Right lobe of liver (tissue), 6 donors: Measurements from ENCODE around the gene HERPUD1. TPM values are rescaled to one million over a fixed set of nuclear protein-coding genes. Genes with fewer than 3 reads are reported as not detected.

ENCODE experiments used
- ATAC-seq, 4 donors: fragments of 200-7000 bp; cut with Tn5 transposase; one replicate each; pipeline ENCODE4 v1.9.1; 2020; ENCODE audit warnings: mild to moderate bottlenecking in 4 of 4, moderate library complexity in 4 of 4
- DNase-seq, 3 donors: peaks; one replicate each; pipeline ENCODE4 v3.0.0-alpha.2; 2020
- H3K27ac ChIP-seq, 3 donors: fragments of 200-600 bp; one replicate each; pipeline ENCODE4 v1.8.0; 2022
- H3K27me3 ChIP-seq, 2 donors: fragments of 200-600 bp; one replicate each; pipeline ENCODE4 v1.8.0; 2022
- H3K36me3 ChIP-seq, 4 donors: fragments of 200-600 bp; sonication (generic) in 1 of 4; one replicate each; pipeline versions ENCODE4 v1.5.1 to v1.8.0; 2017 to 2022; ENCODE audit warnings: control low read depth in 1 of 4
- H3K4me1 ChIP-seq, 4 donors: fragments of 200-600 bp; sonication (generic) in 1 of 4; one replicate each; pipeline versions ENCODE4 v1.5.1 to v1.8.0; 2017 to 2022; ENCODE audit warnings: control low read depth in 1 of 4
- H3K4me3 ChIP-seq, 3 donors: fragments of 200-600 bp; one replicate each; pipeline ENCODE4 v1.8.0; 2022
- H3K9me3 ChIP-seq, 4 donors: fragments of 200-600 bp; sonication (generic) in 1 of 4; one replicate each; pipeline versions ENCODE4 v1.5.1 to v1.8.0; 2017 to 2022; ENCODE audit warnings: control low read depth in 1 of 4
- POLR2A ChIP-seq: fragments of 450-650 bp; IDR thresholded peaks from one replicate; pipeline ENCODE4 v1.6.1; 2017; ENCODE audit warnings: antibody characterized with exemption, mild to moderate bottlenecking
- whole genome bisulfite sequencing: methylation state at CpG from one replicate; pipeline ENCODE4 v1.1.6; 2018; ENCODE audit warnings: low coverage, low lambda C conversion rate; ENCODE audit not compliant: insufficient coverage; ENCODE audit errors: missing lambda C conversion rate; 5-methylcytosine and 5-hydroxymethylcytosine counted together
- intact Hi-C, 2 donors: fragments of 100-400 bp; cut with DNase I; formaldehyde crosslinking; loops; one replicate each; pipeline versions ENCODE4 v1.11.2 to v1.14.1; 2022
- total RNA-seq, 6 experiments: library from RNA; depleted of rRNA in 2 of 6; stranded (reverse); fragments of >200 nt in 2 of 6; fragmentation: NEBNext Ultra II Directional in 3 of 6; extraction: Animal tissue kit (Norgen Biotek cat#: 25700) in 3 of 6; gene quantifications; one replicate each; pipeline versions ENCODE4 v1.1.0 to v1.2.4, GENCODE V29; 2016 to 2023
- TF ChIP-seq, protein P1 (sequence below), 4 donors: fragments of 200-600 bp in 3 of 4; fragments of 450-650 bp in 1 of 4; IDR thresholded peaks; one replicate each; pipeline versions ENCODE4 v1.5.1 to v1.8.0; 2016 to 2022; ENCODE audit warnings: antibody characterized with exemption in 4 of 4, mild to moderate bottlenecking in 2 of 4
- donor health status: DM: no; HTN: yes; CAD: no.
- donor health status: DM: no; HTN: no; CAD: no.
- donor health status: DM: no; HTN: no; CAD: no.
- donor health status: DM: no; HTN: yes; CAD: no.
- donor health status: DM: no; HTN: yes; CAD: no.

The HERPUD1 gene
- total RNA-seq, 6 experiments from 2014 or later: 103 to 185 (median 133) TPM

DNA sequence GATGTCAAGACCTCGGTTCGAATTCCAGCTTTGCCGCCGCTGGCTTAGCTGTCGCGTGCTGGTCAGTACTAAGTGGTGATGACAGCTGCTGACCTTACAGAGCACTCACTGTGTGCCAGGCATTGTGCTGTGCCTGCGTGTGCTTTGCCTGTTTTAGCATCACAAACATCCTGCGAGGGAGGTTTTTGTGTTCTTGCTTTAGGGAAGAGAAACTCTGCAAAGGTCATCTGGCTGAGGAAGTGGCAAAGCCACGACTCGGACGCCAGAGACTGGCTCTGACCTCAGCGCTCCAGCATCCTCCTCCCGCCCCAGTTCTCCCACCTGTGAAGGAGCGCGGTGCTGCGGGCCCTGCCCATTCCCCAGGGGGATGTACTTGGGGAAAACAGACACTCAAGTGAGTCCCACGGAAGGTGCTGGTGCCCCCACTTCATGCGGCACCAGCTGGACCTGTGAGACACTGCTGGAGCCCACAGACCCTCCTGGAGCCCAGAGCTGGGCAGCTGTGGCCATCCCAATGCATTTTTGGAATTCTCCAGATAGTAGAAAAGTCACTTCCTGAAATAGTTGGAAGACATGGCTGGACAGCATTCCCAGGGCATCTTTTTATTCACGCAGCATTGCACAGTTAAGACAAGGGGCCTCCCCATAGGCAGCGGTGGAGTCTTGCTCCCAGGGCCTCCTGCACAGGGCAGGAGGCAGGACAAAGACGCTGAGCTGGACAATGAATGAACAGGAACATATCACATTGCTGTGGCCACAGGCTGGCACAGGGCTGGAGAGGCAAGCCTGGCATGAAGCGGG lies 20.0 kb upstream of the HERPUD1 start:
- no peaks in the 10 kb centered on the region for H3K36me3 ChIP-seq
- DNase-seq (peak in 2 of 3 donors; percentile 56 to 65), ATAC-seq (peak; percentile 57 to 69 (median 65))
- H3K27me3 ChIP-seq: no peaks in the 10 kb centered on the region
- no peak overlapping the region for H3K27ac ChIP-seq
- no peaks in the 10 kb centered on the region for H3K9me3 ChIP-seq
- no peak for TF ChIP-seq POLR2A
- TF ChIP-seq, protein P1, sequence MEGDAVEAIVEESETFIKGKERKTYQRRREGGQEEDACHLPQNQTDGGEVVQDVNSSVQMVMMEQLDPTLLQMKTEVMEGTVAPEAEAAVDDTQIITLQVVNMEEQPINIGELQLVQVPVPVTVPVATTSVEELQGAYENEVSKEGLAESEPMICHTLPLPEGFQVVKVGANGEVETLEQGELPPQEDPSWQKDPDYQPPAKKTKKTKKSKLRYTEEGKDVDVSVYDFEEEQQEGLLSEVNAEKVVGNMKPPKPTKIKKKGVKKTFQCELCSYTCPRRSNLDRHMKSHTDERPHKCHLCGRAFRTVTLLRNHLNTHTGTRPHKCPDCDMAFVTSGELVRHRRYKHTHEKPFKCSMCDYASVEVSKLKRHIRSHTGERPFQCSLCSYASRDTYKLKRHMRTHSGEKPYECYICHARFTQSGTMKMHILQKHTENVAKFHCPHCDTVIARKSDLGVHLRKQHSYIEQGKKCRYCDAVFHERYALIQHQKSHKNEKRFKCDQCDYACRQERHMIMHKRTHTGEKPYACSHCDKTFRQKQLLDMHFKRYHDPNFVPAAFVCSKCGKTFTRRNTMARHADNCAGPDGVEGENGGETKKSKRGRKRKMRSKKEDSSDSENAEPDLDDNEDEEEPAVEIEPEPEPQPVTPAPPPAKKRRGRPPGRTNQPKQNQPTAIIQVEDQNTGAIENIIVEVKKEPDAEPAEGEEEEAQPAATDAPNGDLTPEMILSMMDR (IDR thresholded peaks at IDR 0.05): no peak
- H3K4me1 ChIP-seq: peaks cover 0 to 4% (median 0%) of the 10 kb centered on the region in 4 donors
- intact Hi-C loops: no loop called here
- no peak overlapping the region for H3K4me3 ChIP-seq
- WGBS: 54% methylated on average over 12 of the region's 22 CpGs

DNA sequence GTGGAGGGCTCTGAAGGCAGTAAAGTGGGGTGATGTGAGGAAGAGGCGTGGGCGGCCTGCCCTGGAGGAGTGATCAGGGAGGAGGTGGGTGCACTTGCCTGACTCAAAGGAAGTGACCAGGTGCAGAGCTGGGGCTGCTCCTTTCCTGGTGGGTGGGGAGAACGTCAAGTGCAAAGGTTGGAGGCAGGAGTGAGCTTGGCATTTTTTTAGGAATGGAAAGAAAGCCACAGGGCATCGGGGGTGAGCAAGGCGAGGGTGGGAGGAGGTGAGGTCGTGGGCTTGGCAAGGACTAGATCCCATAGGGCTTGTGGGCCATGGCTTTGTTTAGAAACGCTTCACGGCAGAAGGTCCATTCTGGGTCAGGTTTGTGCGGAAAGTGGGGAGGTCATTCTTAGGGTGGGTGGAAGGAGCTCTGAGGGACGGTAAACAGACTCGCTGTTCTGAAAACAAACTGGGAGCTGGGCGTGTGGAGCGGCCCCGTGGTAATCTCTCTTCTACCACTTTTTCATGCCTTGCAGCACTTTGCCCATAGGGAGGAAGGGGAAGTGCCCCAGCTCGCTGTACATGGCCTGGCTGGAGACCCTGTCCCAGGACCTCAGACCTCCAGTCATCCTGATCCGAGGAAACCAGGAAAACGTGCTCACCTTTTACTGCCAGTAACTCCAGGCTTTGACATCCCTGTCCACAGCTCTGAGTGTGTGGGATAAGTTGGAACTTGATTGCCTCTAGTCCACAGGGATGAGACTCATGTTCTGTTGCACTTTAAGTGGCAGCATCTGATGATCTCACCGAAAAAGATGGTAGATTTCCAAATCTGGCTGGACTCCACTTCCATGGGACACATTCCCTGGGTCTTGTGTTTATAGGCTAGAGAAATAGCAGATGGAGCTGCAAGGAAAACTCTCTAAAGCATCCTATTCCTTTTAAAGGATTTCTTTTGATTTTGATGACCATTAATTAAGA lies 18.9 kb upstream of the HERPUD1 start:
- no peak for DNase-seq
- H3K4me1 ChIP-seq: peaks cover 0 to 4% (median 0%) of the 10 kb centered on the region in 4 donors
- H3K9me3 ChIP-seq: no peaks in the 10 kb centered on the region
- no peaks in the 10 kb centered on the region for H3K36me3 ChIP-seq
- TF ChIP-seq, protein P1 (IDR thresholded peaks at IDR 0.05): no peak
- no peak for TF ChIP-seq POLR2A
- H3K27me3 ChIP-seq: no peaks in the 10 kb centered on the region
- H3K27ac ChIP-seq: no peak overlapping the region
- intact Hi-C loops: no loop called here
- H3K4me3 ChIP-seq: no peak overlapping the region
- ATAC-seq: no peak
- 74% methylated on average over 10 of the region's 18 CpGs for WGBS

DNA sequence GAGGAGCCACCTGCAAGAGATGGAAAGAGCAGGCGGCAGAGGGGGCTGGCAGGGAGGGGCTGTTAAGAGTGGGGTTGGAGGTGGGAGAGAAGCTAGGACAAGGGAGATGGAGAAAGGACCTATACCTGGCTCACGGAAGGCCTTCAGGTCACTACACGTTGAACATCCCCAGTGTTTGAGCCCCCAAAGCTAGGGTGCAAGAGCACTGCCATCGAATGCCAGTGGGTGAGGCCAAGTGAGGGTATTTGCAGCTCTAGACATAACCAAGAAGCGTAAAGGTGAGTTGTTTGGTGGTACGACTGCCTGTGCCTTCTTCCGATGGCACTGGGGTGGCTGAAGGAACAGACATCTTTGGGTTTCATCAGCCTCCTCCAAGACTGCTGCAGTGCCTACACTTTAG lies 17.0 kb upstream of the HERPUD1 start:
- intact Hi-C loops: no loop called here
- H3K9me3 ChIP-seq: no peaks in the 10 kb centered on the region
- DNase-seq (no peak), ATAC-seq (no peak)
- no peak overlapping the region for H3K27ac ChIP-seq
- H3K4me3 ChIP-seq: no peak overlapping the region
- WGBS: 94% methylated on average over 5 of the region's 7 CpGs
- H3K27me3 ChIP-seq: no peaks in the 10 kb centered on the region
- H3K36me3 ChIP-seq: no peaks in the 10 kb centered on the region
- TF ChIP-seq, protein P1 (IDR thresholded peaks at IDR 0.05): no peak
- peaks cover 0 to 11% (median 0%) of the 10 kb centered on the region in 4 donors for H3K4me1 ChIP-seq

DNA sequence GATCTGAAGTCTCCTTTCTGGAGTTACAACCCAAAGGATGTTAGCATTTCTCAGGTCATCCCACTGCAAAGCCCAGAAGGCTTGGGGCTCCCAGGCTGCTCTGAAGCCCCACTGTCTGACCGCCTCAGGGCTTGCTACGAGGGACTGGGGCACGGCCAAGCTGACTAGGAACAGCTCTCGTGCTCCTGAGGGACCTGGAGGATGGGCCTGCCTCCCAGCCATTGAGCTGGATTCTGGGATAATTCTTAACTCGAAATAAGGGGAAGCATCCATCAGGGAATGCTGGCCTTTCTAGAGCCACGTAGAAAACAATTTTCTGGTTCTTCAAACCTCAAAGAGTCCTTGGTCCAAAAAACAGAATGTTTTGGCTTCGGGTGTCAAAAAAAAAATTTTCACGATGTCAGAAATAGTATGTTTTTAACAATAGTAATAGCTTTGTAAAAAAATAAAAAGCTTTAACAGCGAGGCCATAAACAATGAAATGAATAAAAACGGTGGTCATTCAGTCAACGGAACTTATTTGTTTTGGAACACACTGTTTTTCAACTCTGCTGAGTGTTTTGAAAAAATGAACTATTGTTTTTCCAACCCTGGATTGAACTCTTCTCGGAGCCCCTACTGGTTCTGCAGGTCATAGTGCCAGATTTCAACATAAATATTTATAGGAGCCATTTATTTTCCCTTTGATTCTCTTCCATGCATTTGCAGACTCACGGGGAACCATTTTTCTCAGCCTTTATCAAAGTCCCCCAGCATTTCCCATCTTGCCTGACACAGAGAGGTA lies 16.4 kb upstream of the HERPUD1 start:
- DNase-seq (no peak), ATAC-seq (no peak)
- 78% methylated on average over 12 of the region's 13 CpGs for WGBS
- no peaks in the 10 kb centered on the region for H3K36me3 ChIP-seq
- no peak for TF ChIP-seq POLR2A
- TF ChIP-seq, protein P1 (IDR thresholded peaks at IDR 0.05): no peak
- no peaks in the 10 kb centered on the region for H3K27me3 ChIP-seq
- no peak overlapping the region for H3K27ac ChIP-seq
- peaks cover 0 to 11% (median 0%) of the 10 kb centered on the region in 4 donors for H3K4me1 ChIP-seq
- no peak overlapping the region for H3K4me3 ChIP-seq
- no peaks in the 10 kb centered on the region for H3K9me3 ChIP-seq
- intact Hi-C loops: no loop called here
